GM18868 (cell line): ENCODE results near the gene C16orf89.
"Not testable (repeated sequence)": the region's sequence is repeated elsewhere in the genome, so short reads cannot be mapped to it uniquely, and the experiment has no call there.

ENCODE experiments used
- ATAC-seq: cut with Tn5 transposase; IDR thresholded peaks from one replicate; pipeline ENCODE4 v1.9.1; 2021; ENCODE audit warnings: mild to moderate bottlenecking, moderate library complexity; ENCODE audit not compliant: unreplicated experiment

The C16orf89 gene

GRCh38 chr16:5065813-5066212 is at the start of gene C16orf89:
TSS of gene C16orf89 (minus strand) at chr16:5065956. CDS start at chr16:5065908, 48 bp downstream.
- no peak for ATAC-seq

- not testable (repeated sequence) for ATAC-seq
Observed at GRCh38 chr16:5110933-5111332, 45.2 kb upstream of the C16orf89 start.

GRCh38 chr16:5108505-5109158 is 42.9 kb upstream of the C16orf89 start:
- ATAC-seq, result no peak

GRCh38 chr16:5105039-5105438 is 39.3 kb upstream of the C16orf89 start:
- ATAC-seq, result not testable (repeated sequence)

GRCh38 chr16:5103296-5104032 is 37.7 kb upstream of the C16orf89 start:
- ATAC-seq, result not testable (repeated sequence)

- ATAC-seq, result not testable (repeated sequence)
Observed at GRCh38 chr16:5099174-5099573, 33.4 kb upstream of the C16orf89 start.

- ATAC-seq, result peak; percentile 73
Observed at GRCh38 chr16:5098221-5099159, 32.7 kb upstream of the C16orf89 start.

- ATAC-seq, result peak; percentile 97
Observed at GRCh38 chr16:5097470-5098220, 31.9 kb upstream of the C16orf89 start, which contains the start of gene EEF2KMT. TSS of gene EEF2KMT (minus strand) at chr16:5097795. CDS start at chr16:5097739, 56 bp downstream.

- ATAC-seq, result not testable (repeated sequence)
Observed at GRCh38 chr16:5097061-5097469, 31.3 kb upstream of the C16orf89 start.

GRCh38 chr16:5096437-5097060 is 30.8 kb upstream of the C16orf89 start:
- ATAC-seq, result not testable (repeated sequence)

- not testable (repeated sequence) for ATAC-seq
Observed at GRCh38 chr16:5095145-5095830, 29.5 kb upstream of the C16orf89 start.

- not testable (repeated sequence) for ATAC-seq
Observed at GRCh38 chr16:5093746-5094145, 28.0 kb upstream of the C16orf89 start.

- ATAC-seq, result not testable (repeated sequence)
Observed at GRCh38 chr16:5093081-5093480, 27.3 kb upstream of the C16orf89 start.

GRCh38 chr16:5090592-5090991 is 24.8 kb upstream of the C16orf89 start:
- ATAC-seq, result not testable (repeated sequence)

GRCh38 chr16:5089911-5090555 is 24.3 kb upstream of the C16orf89 start:
- not testable (repeated sequence) for ATAC-seq

GRCh38 chr16:5088936-5089335 is 23.2 kb upstream of the C16orf89 start:
- ATAC-seq, result not testable (repeated sequence)

GRCh38 chr16:5088086-5088790 is 22.5 kb upstream of the C16orf89 start:
- ATAC-seq, result not testable (repeated sequence)

- ATAC-seq, result not testable (repeated sequence)
Observed at GRCh38 chr16:5085716-5086115, 20.0 kb upstream of the C16orf89 start.
